ENCODE data around the gene KLHL40.

Gene KLHL40

GRCh38 chr3:42734263-42734860, 49.0 kb downstream of the KLHL40 start:
- TF ChIP-seq CTCF (IDR thresholded peaks at IDR 0.05; ENCODE audit: low read length) (no peak), EZH2phosphoT487 (IDR thresholded peaks at IDR 0.05; ENCODE audit: low read length) (no peak), EZH2 (optimal IDR thresholded peaks at IDR 0.05; ENCODE audit: low read depth, low read length) (no peak)

DNA sequence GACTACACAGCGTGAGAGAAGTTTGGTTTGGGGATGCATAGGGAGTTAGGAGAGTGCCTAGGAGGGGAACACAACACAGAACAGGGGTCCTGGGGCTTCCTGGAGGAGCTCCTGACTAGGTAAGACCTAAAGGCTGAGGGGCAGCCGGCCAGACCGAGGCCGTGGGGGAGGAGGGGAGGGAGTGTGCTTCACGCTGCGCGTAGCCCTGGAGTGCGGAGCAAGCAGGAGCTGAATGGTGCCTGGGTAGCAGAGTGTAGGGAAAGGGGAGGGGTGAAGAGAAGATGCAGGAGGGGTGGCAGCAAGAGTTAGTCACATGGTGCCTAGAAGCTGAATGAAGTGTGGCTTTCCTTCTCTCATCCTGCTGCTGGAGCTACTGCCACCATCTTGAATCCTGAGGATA, 49.7 kb downstream of the KLHL40 start:
- H3K27me3 ChIP-seq (replicated peaks; ENCODE audit: insufficient read depth, low read length) = no peaks in the 10 kb centered on the region
- 0 out of 2 replicates have a peak, but pooled peaks cover 3% of the 10 kb centered on the region for H3K4me1 ChIP-seq (ENCODE audit: low read length)
- H3K9me2 ChIP-seq (replicated peaks; ENCODE audit: insufficient read depth, low read length) = no peaks in the 10 kb centered on the region
- no peaks in the 10 kb centered on the region for H4K20me1 ChIP-seq (ENCODE audit: insufficient read depth, low read length)
- no peaks in the 10 kb centered on the region for H3K36me3 ChIP-seq (replicated peaks; ENCODE audit: insufficient read depth, low read length)
- H3K27ac ChIP-seq (ENCODE audit: low read length) = no peak overlapping the region
- no peak overlapping the region for H3K4me3 ChIP-seq (ENCODE audit: low read length)
- TF ChIP-seq EZH2 (optimal IDR thresholded peaks at IDR 0.05; ENCODE audit: low read depth, low read length) = no peak
- no peak overlapping the region for H2AFZ ChIP-seq (ENCODE audit: low read length)
- no peak for DNase-seq
- no peaks in the 10 kb centered on the region for H3K79me2 ChIP-seq (ENCODE audit: low read length)
- no peaks in the 10 kb centered on the region for H3K9me3 ChIP-seq (replicated peaks; ENCODE audit: insufficient read depth, low read length)
- no peak overlapping the region for H3K4me2 ChIP-seq (ENCODE audit: low read depth, low read length)
- no peaks in the 10 kb centered on the region for H3F3A ChIP-seq (ENCODE audit: insufficient read depth, low read length)
- H3K9ac ChIP-seq (ENCODE audit: low read length) = no peak overlapping the region

More at GRCh38 chr3:42734263-42734860, 49.0 kb downstream of the KLHL40 start:
- no peak for DNase-seq
- H3F3A ChIP-seq (ENCODE audit: insufficient read depth, low read length) = no peaks in the 10 kb centered on the region
- no peaks in the 10 kb centered on the region for H3K79me2 ChIP-seq (ENCODE audit: low read length)
- 0 out of 2 replicates have a peak, but pooled peaks cover 3% of the 10 kb centered on the region for H3K4me1 ChIP-seq (ENCODE audit: low read length)
- no peaks in the 10 kb centered on the region for H3K36me3 ChIP-seq (replicated peaks; ENCODE audit: insufficient read depth, low read length)
- H3K27ac ChIP-seq (ENCODE audit: low read length) = no peak overlapping the region
- no peaks in the 10 kb centered on the region for H4K20me1 ChIP-seq (ENCODE audit: insufficient read depth, low read length)
- no peak overlapping the region for H3K9ac ChIP-seq (ENCODE audit: low read length)
- no peaks in the 10 kb centered on the region for H3K27me3 ChIP-seq (replicated peaks; ENCODE audit: insufficient read depth, low read length)
- H3K9me3 ChIP-seq (replicated peaks; ENCODE audit: insufficient read depth, low read length) = no peaks in the 10 kb centered on the region
- no peak overlapping the region for H3K4me2 ChIP-seq (ENCODE audit: low read depth, low read length)
- H2AFZ ChIP-seq (ENCODE audit: low read length) = no peak overlapping the region
- no peaks in the 10 kb centered on the region for H3K9me2 ChIP-seq (replicated peaks; ENCODE audit: insufficient read depth, low read length)
- H3K4me3 ChIP-seq (ENCODE audit: low read length) = no peak overlapping the region

GRCh38 chr3:42735615-42736014, 50.3 kb downstream of the KLHL40 start:
- Histone ChIP-seq H2AFZ (ENCODE audit: low read length) (no peak overlapping the region), H3K27me3 (replicated peaks; ENCODE audit: insufficient read depth, low read length) (no peaks in the 10 kb centered on the region), H3K4me2 (ENCODE audit: low read depth, low read length) (no peak overlapping the region), H3F3A (ENCODE audit: insufficient read depth, low read length) (no peaks in the 10 kb centered on the region), H3K27ac (ENCODE audit: low read length) (no peak overlapping the region), H4K20me1 (ENCODE audit: insufficient read depth, low read length) (no peaks in the 10 kb centered on the region), H3K4me3 (ENCODE audit: low read length) (no peak overlapping the region), H3K9me3 (replicated peaks; ENCODE audit: insufficient read depth, low read length) (no peaks in the 10 kb centered on the region), H3K79me2 (ENCODE audit: low read length) (no peaks in the 10 kb centered on the region), H3K36me3 (replicated peaks; ENCODE audit: insufficient read depth, low read length) (no peaks in the 10 kb centered on the region), H3K4me1 (ENCODE audit: low read length) (0 out of 2 replicates have a peak, but pooled peaks cover 3% of the 10 kb centered on the region), H3K9ac (ENCODE audit: low read length) (no peak overlapping the region), H3K9me2 (replicated peaks; ENCODE audit: insufficient read depth, low read length) (no peaks in the 10 kb centered on the region)
- DNase-seq = no peak
- no peak for TF ChIP-seq EZH2phosphoT487 (IDR thresholded peaks at IDR 0.05; ENCODE audit: low read length)
- TF ChIP-seq CTCF (IDR thresholded peaks at IDR 0.05; ENCODE audit: low read length) = no peak
- no peak for TF ChIP-seq EZH2 (optimal IDR thresholded peaks at IDR 0.05; ENCODE audit: low read depth, low read length)

- 0 out of 2 replicates have a peak, but pooled peaks cover 3% of the 10 kb centered on the region for H3K4me1 ChIP-seq (ENCODE audit: low read length)
- H2AFZ ChIP-seq (ENCODE audit: low read length) = no peak overlapping the region
- no peaks in the 10 kb centered on the region for H3K36me3 ChIP-seq (replicated peaks; ENCODE audit: insufficient read depth, low read length)
- H3K4me2 ChIP-seq (ENCODE audit: low read depth, low read length) = no peak overlapping the region
- no peak overlapping the region for H3K27ac ChIP-seq (ENCODE audit: low read length)
- H3K79me2 ChIP-seq (ENCODE audit: low read length) = no peaks in the 10 kb centered on the region
- no peak for DNase-seq
- H3K4me3 ChIP-seq (ENCODE audit: low read length) = no peak overlapping the region
- H3K9me3 ChIP-seq (replicated peaks; ENCODE audit: insufficient read depth, low read length) = no peaks in the 10 kb centered on the region
- H4K20me1 ChIP-seq (ENCODE audit: insufficient read depth, low read length) = no peaks in the 10 kb centered on the region
- no peak for TF ChIP-seq EZH2phosphoT487 (IDR thresholded peaks at IDR 0.05; ENCODE audit: low read length)
- TF ChIP-seq CTCF (IDR thresholded peaks at IDR 0.05; ENCODE audit: low read length) = no peak
- TF ChIP-seq EZH2 (optimal IDR thresholded peaks at IDR 0.05; ENCODE audit: low read depth, low read length) = no peak
- H3K27me3 ChIP-seq (replicated peaks; ENCODE audit: insufficient read depth, low read length) = no peaks in the 10 kb centered on the region
- H3K9me2 ChIP-seq (replicated peaks; ENCODE audit: insufficient read depth, low read length) = no peaks in the 10 kb centered on the region
- no peak overlapping the region for H3K9ac ChIP-seq (ENCODE audit: low read length)
- no peaks in the 10 kb centered on the region for H3F3A ChIP-seq (ENCODE audit: insufficient read depth, low read length)
These were observed 50.7 kb downstream of the KLHL40 start for GRCh38 chr3:42736081-42736480.
